HG03439 (cell line): ENCODE results near the gene EPS8L1.

ENCODE experiments used
- ATAC-seq: cut with Tn5 transposase; IDR thresholded peaks from one replicate; pipeline ENCODE4 v1.9.1; 2021; ENCODE audit warnings: mild to moderate bottlenecking, moderate library complexity; ENCODE audit not compliant: unreplicated experiment

Gene EPS8L1

DNA sequence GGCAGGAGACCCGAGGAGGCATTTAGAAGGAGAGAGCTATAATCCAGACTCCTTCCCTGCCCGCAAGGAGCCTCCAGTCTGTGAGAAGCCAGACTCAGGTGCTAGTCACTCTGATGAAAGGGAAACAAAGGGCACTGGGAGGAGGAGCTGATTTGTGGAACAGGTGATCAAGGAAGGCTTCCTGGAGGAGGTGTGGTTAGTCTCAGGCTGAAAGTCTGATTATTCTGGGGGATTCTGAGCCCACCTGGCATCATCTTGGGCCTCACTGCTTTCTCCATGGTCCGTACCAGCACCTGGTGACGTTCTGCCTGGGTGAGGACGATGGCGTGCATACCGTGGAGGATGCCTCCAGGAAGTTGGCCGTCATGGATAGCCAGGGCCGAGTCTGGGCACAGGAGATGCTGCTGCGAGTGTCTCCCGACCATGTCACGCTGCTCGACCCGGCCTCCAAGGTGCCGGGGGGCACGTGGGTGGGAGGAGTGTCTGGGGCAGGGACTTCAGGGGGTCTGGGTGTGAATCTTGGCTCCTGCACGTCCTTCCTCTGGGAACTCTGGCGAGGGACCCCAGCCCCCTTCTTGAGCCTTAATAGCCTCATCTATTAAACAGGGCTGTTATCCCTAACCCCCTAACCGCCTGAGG, 3.9 kb downstream of the EPS8L1 start:
- no peak for ATAC-seq

DNA sequence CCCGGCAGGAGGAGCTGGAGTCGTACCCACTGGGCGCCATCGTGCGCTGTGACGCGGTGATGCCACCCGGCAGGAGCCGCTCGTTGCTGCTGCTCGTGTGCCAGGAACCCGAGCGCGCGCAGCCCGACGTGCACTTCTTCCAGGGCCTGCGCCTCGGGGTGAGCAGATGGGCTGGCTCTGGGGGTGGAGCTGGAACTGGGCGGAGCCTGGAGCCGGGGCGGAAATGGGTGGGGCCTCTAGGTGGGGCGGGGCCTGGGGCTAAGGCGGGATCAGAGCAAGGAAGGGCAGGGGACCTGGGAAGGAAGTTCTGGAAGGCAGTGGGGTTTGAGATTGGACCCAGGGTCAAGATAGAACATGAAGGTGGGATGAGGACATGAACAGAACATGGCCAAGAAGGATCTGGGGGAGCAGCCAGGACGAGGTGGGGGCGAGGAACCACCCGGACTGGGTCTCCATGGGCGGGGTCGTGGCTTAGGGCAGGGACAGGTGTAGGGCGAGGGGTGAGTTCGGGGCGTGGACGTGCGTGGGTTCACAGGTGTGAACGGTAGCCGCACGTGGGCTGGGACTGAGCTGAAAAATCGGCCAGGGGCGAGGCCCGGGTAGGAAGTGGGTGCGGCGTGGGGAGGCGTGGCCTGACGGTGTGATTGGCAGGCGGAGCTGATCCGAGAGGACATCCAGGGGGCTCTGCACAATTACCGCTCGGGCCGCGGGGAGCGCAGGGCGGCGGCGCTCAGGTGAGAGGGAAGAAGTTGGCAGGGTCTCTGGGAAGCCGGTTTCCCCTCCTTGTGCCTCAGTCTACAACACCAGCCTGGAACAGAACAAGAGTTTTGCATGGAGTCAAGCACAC, 4.7 kb downstream of the EPS8L1 start:
- no peak for ATAC-seq

GRCh38 chr19:55080968-55081769, 5.5 kb downstream of the EPS8L1 start:
- peak; percentile 65 for ATAC-seq

DNA sequence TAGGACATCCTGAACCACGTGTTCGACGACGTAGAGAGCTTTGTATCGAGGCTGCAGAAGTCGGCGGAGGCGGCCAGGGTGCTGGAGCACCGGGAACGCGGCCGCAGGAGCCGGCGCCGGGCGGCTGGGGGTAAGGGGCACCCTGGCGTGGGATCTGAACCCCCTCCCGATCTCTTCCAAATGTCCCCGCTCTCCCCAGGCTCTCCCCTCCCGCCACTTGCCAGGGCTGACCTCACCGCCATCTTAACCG, 6.0 kb downstream of the EPS8L1 start:
- no peak for ATAC-seq

DNA sequence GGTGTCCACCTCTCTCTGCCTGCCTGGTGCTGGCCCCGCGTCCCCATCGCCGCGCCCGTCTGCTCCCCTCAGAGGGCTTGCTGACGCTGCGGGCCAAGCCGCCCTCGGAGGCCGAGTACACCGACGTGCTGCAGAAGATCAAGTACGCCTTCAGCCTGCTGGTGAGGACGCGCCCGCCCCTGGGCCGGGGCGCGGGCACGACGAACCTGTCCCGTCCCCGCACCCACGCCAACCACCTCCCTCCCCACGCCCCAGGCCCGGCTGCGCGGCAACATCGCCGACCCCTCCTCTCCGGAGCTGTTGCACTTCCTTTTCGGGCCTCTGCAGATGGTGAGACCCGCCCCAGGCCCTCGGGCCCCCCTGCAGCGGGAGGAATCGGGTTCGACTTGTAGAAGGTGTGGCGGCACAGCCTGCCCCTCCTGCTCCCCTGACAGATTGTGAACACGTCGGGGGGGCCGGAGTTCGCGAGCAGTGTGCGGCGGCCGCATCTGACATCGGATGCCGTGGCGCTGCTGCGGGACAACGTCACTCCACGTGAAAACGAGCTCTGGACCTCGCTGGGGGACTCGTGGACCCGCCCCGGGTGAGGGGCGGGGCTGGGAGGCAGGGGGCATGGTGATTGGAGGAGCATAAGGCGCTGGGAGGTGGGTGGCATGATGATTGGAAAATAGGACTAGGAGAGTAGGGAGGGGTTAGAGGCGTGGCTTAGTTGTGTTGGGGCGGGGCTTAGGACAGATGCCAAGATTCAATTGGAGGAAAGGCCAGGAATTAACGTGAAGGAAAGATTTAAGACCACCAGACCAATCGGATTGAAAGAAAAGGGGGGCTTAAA, 6.6 kb downstream of the EPS8L1 start:
- ATAC-seq: no peak

GRCh38 chr19:55083004-55083850, 7.6 kb downstream of the EPS8L1 start:
- no peak for ATAC-seq

- ATAC-seq: no peak
Observed at GRCh38 chr19:55084416-55084815, 8.7 kb downstream of the EPS8L1 start.

DNA sequence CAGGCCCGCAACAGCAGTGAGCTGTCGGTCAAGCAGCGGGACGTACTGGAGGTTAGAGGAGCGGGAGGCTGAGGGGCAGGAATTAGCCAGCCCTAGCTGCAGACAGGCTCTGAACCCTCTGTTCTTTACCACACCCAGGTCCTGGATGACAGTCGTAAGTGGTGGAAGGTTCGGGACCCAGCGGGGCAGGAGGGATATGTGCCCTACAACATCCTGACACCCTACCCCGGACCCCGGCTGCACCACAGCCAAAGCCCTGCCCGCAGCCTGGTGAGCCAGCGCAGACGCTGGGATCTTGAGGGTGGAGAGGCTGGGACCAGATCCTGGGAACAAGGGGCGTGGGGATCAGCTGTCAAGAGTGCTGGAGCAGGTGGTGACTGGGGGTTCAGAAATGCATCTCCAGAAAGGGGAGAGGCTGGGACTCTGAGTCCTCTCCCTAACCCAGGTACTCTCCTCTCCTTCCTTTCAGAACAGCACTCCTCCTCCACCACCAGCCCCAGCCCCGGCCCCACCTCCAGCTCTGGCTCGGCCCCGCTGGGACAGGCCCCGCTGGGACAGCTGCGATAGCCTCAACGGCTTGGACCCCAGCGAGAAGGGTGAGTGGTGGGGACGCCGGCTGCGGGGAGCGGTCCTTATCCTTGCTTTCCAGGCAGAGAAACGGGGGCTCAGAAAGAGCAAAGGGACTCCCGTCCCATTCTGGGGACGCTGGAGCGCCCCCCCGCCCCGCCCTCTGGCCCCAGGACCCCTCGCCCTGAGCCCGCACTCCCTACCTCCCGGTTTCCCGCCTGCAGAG, 10.4 kb downstream of the EPS8L1 start:
- no peak for ATAC-seq

DNA sequence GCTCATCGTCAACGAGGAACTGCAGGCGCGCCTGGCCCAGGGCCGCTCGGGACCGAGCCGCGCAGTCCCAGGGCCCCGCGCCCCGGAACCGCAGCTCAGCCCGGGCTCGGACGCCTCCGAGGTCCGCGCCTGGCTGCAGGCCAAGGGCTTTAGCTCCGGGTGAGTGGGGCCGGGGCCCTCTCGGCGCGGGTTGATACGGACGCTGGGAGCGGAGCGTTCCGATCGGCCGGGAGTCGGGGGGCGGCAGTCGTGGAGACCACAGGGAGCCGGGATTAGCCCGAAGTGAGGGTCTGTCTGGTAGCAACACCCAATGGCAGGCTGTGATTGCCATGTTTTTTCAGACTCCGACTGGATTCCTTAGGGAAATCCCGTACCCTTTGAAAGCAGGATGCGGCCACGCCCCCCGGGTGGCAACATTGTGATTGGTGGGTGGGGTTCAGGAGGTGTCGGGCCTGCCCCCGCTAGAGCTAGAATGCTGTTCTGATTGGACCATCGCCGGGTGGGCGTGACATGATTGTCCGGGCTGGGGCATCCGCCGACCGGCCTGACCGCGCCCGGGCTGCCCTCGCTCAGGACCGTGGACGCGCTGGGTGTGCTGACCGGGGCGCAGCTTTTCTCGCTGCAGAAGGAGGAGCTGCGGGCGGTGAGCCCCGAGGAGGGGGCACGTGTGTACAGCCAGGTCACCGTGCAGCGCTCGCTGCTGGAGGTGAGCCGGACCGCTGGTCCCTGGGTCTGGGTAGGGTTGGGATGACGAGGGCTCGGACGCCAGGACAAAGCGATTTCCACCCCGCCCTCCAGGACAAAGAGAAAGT, 11.3 kb downstream of the EPS8L1 start:
- no peak for ATAC-seq

DNA sequence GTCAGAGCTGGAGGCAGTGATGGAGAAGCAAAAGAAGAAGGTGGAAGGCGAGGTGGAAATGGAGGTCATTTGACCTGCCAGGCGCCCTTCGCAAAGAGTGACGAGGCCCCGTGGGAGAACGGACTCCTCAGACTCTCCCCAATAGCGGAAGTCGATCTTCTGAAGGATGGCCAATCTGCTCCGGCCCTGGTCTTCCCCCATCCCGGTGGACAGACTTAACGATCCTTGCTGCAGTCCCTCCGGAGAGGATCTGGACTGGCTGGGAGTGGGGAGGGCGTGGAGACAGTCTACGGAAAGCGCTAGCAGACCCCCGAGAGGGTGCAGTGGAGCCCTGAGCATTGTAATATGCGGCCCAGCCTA, 11.9 kb downstream of the EPS8L1 start:
- ATAC-seq: no peak

- no peak for ATAC-seq
Observed at GRCh38 chr19:55088021-55088451, 12.4 kb downstream of the EPS8L1 start.

DNA sequence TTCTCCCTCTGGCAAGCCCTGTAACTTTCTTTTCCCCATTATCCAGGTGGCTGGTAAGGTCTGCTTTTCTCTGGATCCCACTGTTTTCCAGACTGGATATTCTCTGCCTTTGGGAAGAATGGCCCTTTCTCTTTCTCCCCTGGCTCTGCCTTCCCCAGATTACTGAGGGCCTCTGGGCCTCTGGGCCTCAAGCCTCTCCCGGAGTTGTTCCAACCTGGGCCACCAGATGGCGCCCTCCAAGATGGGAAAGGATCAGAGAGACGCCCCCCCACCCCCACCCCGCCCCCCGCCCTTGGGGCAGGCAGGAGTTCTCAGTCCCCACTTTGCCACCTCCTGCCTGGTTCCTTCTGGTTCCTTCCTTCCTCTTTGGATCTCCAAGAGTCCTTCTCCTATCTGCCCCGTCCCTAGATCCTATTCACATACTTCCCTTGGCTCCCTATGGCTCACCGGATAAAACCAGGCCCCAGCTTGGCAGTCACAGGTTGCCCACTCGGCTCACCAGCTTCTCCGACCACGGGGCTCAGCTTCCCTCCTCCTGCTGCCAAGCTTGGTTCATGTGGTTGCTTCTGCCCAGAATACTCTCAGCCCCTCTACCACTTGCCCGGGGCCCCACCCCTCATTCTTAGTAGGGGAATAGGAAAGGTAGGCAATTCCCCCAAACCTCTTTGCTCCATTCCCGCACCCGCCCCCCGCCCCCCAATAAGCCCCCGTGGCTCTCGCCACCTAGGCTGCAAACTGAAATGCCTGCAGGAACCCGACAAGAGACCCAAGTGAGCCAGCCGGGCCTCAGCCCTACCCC, 13.1 kb downstream of the EPS8L1 start:
- ATAC-seq: no peak

DNA sequence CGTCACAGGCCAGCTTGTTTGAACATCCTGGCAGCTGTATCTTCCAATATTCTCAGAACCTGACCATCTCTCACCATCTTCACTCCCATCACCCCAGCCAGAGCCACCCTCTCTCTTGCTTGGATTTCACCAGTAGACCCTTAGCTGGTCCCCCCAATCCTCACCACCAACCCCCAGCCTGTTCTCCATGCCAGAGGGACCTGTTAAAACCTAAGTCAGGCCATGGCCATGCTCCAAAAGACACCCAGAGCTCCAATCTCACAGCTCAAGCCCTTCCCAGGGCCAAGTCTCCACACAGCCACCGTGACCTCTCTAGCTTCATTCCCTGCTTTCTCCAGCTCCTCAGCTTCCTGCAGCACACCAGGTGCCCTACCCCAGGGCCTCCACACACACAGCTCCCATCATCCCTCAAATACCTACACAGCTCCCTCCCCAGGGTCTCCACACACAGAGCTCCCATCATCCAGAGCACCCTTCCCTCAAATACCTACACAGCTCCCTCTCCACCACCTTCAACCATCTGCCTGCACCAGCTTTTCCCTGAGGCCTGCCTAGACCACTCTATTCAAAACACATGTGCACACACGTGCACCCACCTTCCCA, 13.8 kb downstream of the EPS8L1 start:
- no peak for ATAC-seq

GRCh38 chr19:55090564-55090963, 14.9 kb downstream of the EPS8L1 start:
- no peak for ATAC-seq

GRCh38 chr19:55091126-55091910, 15.6 kb downstream of the EPS8L1 start:
- ATAC-seq: no peak

- ATAC-seq: no peak
Observed at GRCh38 chr19:55091955-55092354, 16.3 kb downstream of the EPS8L1 start.
